ENCODE results near the gene AMOT. TPM values are rescaled to one million over a fixed set of nuclear protein-coding genes. Genes with fewer than 3 reads are reported as not detected.

Gene AMOT
- total and polyA plus RNA-seq, 2 experiments from 2014 or later: 52.1 to 93.3 TPM

GRCh38 chrX:112768563-112768962, 72.1 kb downstream of the AMOT start:
- WGBS (ENCODE audit: low lambda C conversion rate, missing lambda C conversion rate): 99% methylated on average over 2 of the region's 2 CpGs
- Histone ChIP-seq H4K20me1 (ENCODE audit: insufficient read depth, poor library complexity, severe bottlenecking) (no peaks in the 10 kb centered on the region), H3K9me2 (replicated peaks; ENCODE audit: insufficient read depth) (no peaks in the 10 kb centered on the region), H3K79me2 (no peaks in the 10 kb centered on the region), H3K4me2 (no peak overlapping the region), H3K27me3 (no peaks in the 10 kb centered on the region), H3K9me3 (ENCODE audit: low read depth) (no peaks in the 10 kb centered on the region), H3K4me3 (no peak overlapping the region), H3K27ac (no peak overlapping the region), H2AFZ (no peak overlapping the region), H3K4me1 (ENCODE audit: insufficient read depth) (no peaks in the 10 kb centered on the region), H3K36me3 (replicated peaks; ENCODE audit: insufficient read depth, low read depth) (no peaks in the 10 kb centered on the region)
- TF ChIP-seq EZH2 (IDR thresholded peaks at IDR 0.05; ENCODE audit: borderline replicate concordance) (no peak), EZH2phosphoT487 (IDR thresholded peaks at IDR 0.05; ENCODE audit: low read depth, severe bottlenecking, unreplicated experiment) (no peak), CTCF (IDR thresholded peaks at IDR 0.05; ENCODE audit: poor library complexity) (no peak)
- DNase-seq (ENCODE audit: low spot score): no peak

GRCh38 chrX:112766774-112767173, 73.9 kb downstream of the AMOT start:
- H4K20me1 ChIP-seq (ENCODE audit: insufficient read depth, poor library complexity, severe bottlenecking): no peaks in the 10 kb centered on the region
- H3K4me1 ChIP-seq (ENCODE audit: insufficient read depth): no peaks in the 10 kb centered on the region
- 96% methylated on average over 2 of the region's 2 CpGs for WGBS (ENCODE audit: low lambda C conversion rate, missing lambda C conversion rate)
- no peaks in the 10 kb centered on the region for H3K79me2 ChIP-seq
- no peak overlapping the region for H3K27ac ChIP-seq
- no peaks in the 10 kb centered on the region for H3K9me3 ChIP-seq (ENCODE audit: low read depth)
- TF ChIP-seq EZH2 (IDR thresholded peaks at IDR 0.05; ENCODE audit: borderline replicate concordance) (no peak), EZH2phosphoT487 (IDR thresholded peaks at IDR 0.05; ENCODE audit: low read depth, severe bottlenecking, unreplicated experiment) (no peak), CTCF (IDR thresholded peaks at IDR 0.05; ENCODE audit: poor library complexity) (no peak)
- no peaks in the 10 kb centered on the region for H3K27me3 ChIP-seq
- no peaks in the 10 kb centered on the region for H3K36me3 ChIP-seq (replicated peaks; ENCODE audit: insufficient read depth, low read depth)
- no peaks in the 10 kb centered on the region for H3K9me2 ChIP-seq (replicated peaks; ENCODE audit: insufficient read depth)
- no peak for DNase-seq (ENCODE audit: low spot score)
- H3K4me2 ChIP-seq: no peak overlapping the region
- no peak overlapping the region for H3K4me3 ChIP-seq
- H2AFZ ChIP-seq: no peak overlapping the region

GRCh38 chrX:112761242-112762207, 79.1 kb downstream of the AMOT start:
- H3K27ac ChIP-seq: no peak overlapping the region
- WGBS (ENCODE audit: low lambda C conversion rate, missing lambda C conversion rate): 90% methylated on average over 7 of the region's 7 CpGs
- no peak for TF ChIP-seq EZH2phosphoT487 (IDR thresholded peaks at IDR 0.05; ENCODE audit: low read depth, severe bottlenecking, unreplicated experiment)
- no peak for TF ChIP-seq EZH2 (IDR thresholded peaks at IDR 0.05; ENCODE audit: borderline replicate concordance)
- no peak for TF ChIP-seq CTCF (IDR thresholded peaks at IDR 0.05; ENCODE audit: poor library complexity)
- no peak overlapping the region for H2AFZ ChIP-seq
- H3K4me3 ChIP-seq: no peak overlapping the region
- no peaks in the 10 kb centered on the region for H3K27me3 ChIP-seq
- H4K20me1 ChIP-seq (ENCODE audit: insufficient read depth, poor library complexity, severe bottlenecking): no peaks in the 10 kb centered on the region
- H3K9me2 ChIP-seq (replicated peaks; ENCODE audit: insufficient read depth): no peaks in the 10 kb centered on the region
- H3K4me1 ChIP-seq (ENCODE audit: insufficient read depth): no peaks in the 10 kb centered on the region
- H3K79me2 ChIP-seq: no peaks in the 10 kb centered on the region
- no peak overlapping the region for H3K4me2 ChIP-seq
- DNase-seq (ENCODE audit: low spot score): no peak
- no peaks in the 10 kb centered on the region for H3K9me3 ChIP-seq (ENCODE audit: low read depth)
- no peaks in the 10 kb centered on the region for H3K36me3 ChIP-seq (replicated peaks; ENCODE audit: insufficient read depth, low read depth)
